Activated naive CD4-positive, alpha-beta T cell treated with anti-CD3 and anti-CD28 coated beads, Interleukin-2, amount 50 U/mL, for 24 hours (primary cell): Measurements from ENCODE around the gene GPC6.

Experiments
- H3K27ac Mint-ChIP-seq: one replicate; pipeline ENCODE4 v1.8.0; 2021; ENCODE audit warnings: mild to moderate bottlenecking, mixed read lengths
- H3K27me3 Mint-ChIP-seq: one replicate; pipeline ENCODE4 v1.8.0; 2021; ENCODE audit warnings: mixed read lengths
- H3K36me3 Mint-ChIP-seq: one replicate; pipeline ENCODE4 v1.8.0; 2021; ENCODE audit warnings: mixed read lengths
- H3K4me1 Mint-ChIP-seq: one replicate; pipeline ENCODE4 v1.8.0; 2021; ENCODE audit warnings: mixed read lengths
- H3K4me3 Mint-ChIP-seq: one replicate; pipeline ENCODE4 v1.8.0; 2021; ENCODE audit warnings: mild to moderate bottlenecking, mixed read lengths
- H3K9me3 Mint-ChIP-seq: one replicate; pipeline ENCODE4 v1.8.0; 2021; ENCODE audit warnings: mixed read lengths

The GPC6 gene

DNA sequence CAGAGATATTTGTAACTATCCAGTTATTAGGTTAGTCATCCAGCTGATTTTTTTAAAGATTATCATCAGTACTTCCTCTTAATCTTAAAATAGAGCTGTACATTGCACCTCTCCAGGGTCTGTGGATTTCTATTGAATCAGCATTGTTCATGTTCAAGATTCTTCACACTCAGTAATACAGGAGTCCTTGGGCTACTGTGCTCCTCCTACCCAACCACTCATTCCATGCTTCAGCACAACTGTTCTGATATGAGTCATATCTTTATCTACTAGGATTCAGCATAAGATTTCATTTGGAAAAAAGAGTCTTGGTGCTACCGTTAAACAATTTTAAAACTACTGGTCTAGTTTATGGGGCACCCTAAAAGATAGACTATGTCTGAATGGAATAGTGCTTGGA lies 895.1 kb downstream of the GPC6 start:
- no peaks in the 10 kb centered on the region for H3K36me3 Mint-ChIP-seq
- peaks cover 9% of the 10 kb centered on the region for H3K27me3 Mint-ChIP-seq
- H3K27ac Mint-ChIP-seq: no peak overlapping the region
- H3K4me3 Mint-ChIP-seq: no peak overlapping the region
- H3K9me3 Mint-ChIP-seq: no peaks in the 10 kb centered on the region
- no peaks in the 10 kb centered on the region for H3K4me1 Mint-ChIP-seq

DNA sequence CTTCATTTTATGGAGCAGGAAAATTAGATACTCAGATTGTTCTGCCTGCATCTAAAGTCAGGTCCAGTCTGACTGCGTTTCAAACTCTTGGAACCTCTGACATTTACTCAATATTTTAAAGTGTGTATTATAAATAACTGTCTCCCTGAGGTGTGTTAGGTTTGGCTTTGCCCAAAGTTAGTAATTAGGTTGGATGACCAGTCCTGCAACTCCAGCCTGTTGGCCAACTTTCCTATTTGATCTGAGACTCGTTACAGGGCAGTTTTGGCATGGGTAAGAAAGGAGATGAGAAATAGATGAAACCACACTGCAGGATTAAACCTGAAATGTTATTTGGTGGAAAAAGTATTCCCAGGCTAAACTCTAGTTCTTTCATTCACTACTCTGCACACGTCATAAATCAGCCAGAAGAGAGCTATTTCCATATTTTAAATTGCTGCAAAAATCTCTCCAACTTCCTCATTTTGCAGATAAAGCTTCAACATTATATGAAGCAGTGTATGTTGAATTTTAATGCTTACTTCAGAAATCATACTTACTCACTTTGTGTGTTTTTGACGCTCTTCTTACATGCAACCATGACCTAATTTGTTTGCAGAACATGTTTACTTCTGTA lies 895.8 kb downstream of the GPC6 start:
- Mint-ChIP-seq H3K9me3 (no peaks in the 10 kb centered on the region), H3K36me3 (no peaks in the 10 kb centered on the region), H3K27ac (no peak overlapping the region), H3K4me1 (no peaks in the 10 kb centered on the region), H3K27me3 (peaks cover 9% of the 10 kb centered on the region), H3K4me3 (no peak overlapping the region)

GRCh38 chr13:94123557-94123956 lies 897.0 kb downstream of the GPC6 start:
- no peak overlapping the region for H3K4me3 Mint-ChIP-seq
- no peak overlapping the region for H3K27ac Mint-ChIP-seq
- no peaks in the 10 kb centered on the region for H3K4me1 Mint-ChIP-seq
- H3K27me3 Mint-ChIP-seq: peaks cover 9% of the 10 kb centered on the region
- no peaks in the 10 kb centered on the region for H3K36me3 Mint-ChIP-seq
- no peaks in the 10 kb centered on the region for H3K9me3 Mint-ChIP-seq

GRCh38 chr13:94128430-94128829 lies 901.8 kb downstream of the GPC6 start:
- Mint-ChIP-seq H3K4me1 (no peaks in the 10 kb centered on the region), H3K27me3 (no peaks in the 10 kb centered on the region), H3K9me3 (no peaks in the 10 kb centered on the region), H3K36me3 (no peaks in the 10 kb centered on the region), H3K27ac (no peak overlapping the region), H3K4me3 (no peak overlapping the region)

- no peaks in the 10 kb centered on the region for H3K4me1 Mint-ChIP-seq
- no peak overlapping the region for H3K4me3 Mint-ChIP-seq
- no peaks in the 10 kb centered on the region for H3K9me3 Mint-ChIP-seq
- H3K36me3 Mint-ChIP-seq: no peaks in the 10 kb centered on the region
- no peak overlapping the region for H3K27ac Mint-ChIP-seq
- no peaks in the 10 kb centered on the region for H3K27me3 Mint-ChIP-seq
Measured at GRCh38 chr13:94129490-94129894, 902.9 kb downstream of the GPC6 start.

DNA sequence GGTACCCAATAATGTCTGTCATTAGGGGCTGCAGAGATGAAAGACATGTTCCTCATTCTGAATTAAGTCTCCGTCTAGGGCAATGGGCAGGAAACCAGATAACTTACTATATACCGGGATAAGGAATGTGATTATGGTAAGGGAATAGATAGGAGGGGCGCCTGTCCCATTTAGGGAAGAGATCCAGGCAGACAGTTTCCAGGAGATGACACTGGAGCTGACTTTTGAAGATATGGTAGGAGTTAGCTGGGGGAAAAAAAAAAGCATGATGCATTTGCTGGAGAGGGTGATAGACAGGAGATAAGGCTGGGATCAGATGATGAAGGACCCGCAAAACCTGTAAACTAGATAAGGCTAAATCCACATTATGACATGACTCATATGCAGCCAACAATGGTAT lies 912.2 kb downstream of the GPC6 start:
- Mint-ChIP-seq H3K4me3 (no peak overlapping the region), H3K4me1 (no peaks in the 10 kb centered on the region), H3K27me3 (no peaks in the 10 kb centered on the region), H3K27ac (no peak overlapping the region), H3K36me3 (no peaks in the 10 kb centered on the region), H3K9me3 (no peaks in the 10 kb centered on the region)

DNA sequence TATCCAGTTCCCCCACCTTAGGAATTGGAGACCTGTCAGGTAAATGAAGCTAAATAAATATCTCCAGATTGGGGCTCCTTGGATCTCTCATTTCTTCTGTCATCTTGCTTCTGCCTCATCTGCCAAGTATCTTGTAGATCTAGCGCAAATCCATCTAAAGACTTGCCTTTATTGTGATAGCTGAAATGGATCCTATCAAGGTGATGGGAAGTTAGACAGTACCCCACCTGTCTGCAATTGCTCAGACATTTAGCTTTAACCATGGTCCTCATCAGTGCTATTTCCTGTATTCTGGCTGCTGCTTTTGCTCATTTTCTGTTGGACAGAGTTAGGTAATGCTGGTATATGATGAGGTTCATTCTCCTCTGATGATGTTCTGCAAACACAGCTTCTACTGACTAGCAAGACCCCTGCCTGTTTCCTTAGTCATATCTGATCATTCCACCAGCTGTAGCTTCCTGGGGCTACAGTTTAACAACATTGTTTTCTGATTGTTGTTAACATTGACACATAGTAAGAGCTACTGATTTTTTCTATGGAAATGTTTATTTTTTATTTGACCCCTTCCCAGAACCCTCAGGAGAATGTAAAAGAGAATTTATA lies 912.9 kb downstream of the GPC6 start:
- no peaks in the 10 kb centered on the region for H3K4me1 Mint-ChIP-seq
- no peak overlapping the region for H3K27ac Mint-ChIP-seq
- no peaks in the 10 kb centered on the region for H3K9me3 Mint-ChIP-seq
- no peaks in the 10 kb centered on the region for H3K27me3 Mint-ChIP-seq
- no peaks in the 10 kb centered on the region for H3K36me3 Mint-ChIP-seq
- H3K4me3 Mint-ChIP-seq: no peak overlapping the region

- H3K27me3 Mint-ChIP-seq: no peaks in the 10 kb centered on the region
- no peaks in the 10 kb centered on the region for H3K9me3 Mint-ChIP-seq
- H3K4me1 Mint-ChIP-seq: no peaks in the 10 kb centered on the region
- H3K27ac Mint-ChIP-seq: no peak overlapping the region
- no peak overlapping the region for H3K4me3 Mint-ChIP-seq
- no peaks in the 10 kb centered on the region for H3K36me3 Mint-ChIP-seq
Measured at GRCh38 chr13:94140027-94140426, 913.4 kb downstream of the GPC6 start.

DNA sequence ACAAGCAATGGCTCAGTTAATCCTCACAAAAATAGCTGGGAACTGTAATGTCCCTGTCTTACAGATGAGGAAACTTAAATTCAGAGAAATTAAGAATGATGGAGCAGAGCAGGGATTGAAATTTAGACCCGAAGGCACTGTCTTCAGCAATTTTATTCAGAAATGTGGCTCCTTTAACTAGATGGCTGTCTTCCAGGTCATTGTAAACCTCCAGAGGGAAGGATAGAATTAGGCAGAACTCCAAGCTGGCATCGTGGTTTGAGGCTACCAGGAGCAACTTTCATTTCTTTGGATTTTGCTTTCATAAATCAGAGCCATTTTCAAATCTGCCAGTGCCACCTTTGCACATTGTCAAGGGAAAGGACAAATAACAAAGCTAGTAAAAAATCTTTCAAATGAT lies 913.9 kb downstream of the GPC6 start:
- no peaks in the 10 kb centered on the region for H3K4me1 Mint-ChIP-seq
- no peaks in the 10 kb centered on the region for H3K36me3 Mint-ChIP-seq
- no peak overlapping the region for H3K4me3 Mint-ChIP-seq
- no peaks in the 10 kb centered on the region for H3K27me3 Mint-ChIP-seq
- H3K27ac Mint-ChIP-seq: no peak overlapping the region
- H3K9me3 Mint-ChIP-seq: no peaks in the 10 kb centered on the region

GRCh38 chr13:94143624-94144350 lies 917.2 kb downstream of the GPC6 start:
- H3K9me3 Mint-ChIP-seq: no peaks in the 10 kb centered on the region
- no peak overlapping the region for H3K4me3 Mint-ChIP-seq
- no peaks in the 10 kb centered on the region for H3K27me3 Mint-ChIP-seq
- H3K27ac Mint-ChIP-seq: no peak overlapping the region
- no peaks in the 10 kb centered on the region for H3K4me1 Mint-ChIP-seq
- no peaks in the 10 kb centered on the region for H3K36me3 Mint-ChIP-seq

GRCh38 chr13:94145966-94146365 lies 919.4 kb downstream of the GPC6 start:
- Mint-ChIP-seq H3K27me3 (peaks cover 3% of the 10 kb centered on the region), H3K4me3 (no peak overlapping the region), H3K36me3 (no peaks in the 10 kb centered on the region), H3K27ac (no peak overlapping the region), H3K4me1 (no peaks in the 10 kb centered on the region), H3K9me3 (no peaks in the 10 kb centered on the region)

DNA sequence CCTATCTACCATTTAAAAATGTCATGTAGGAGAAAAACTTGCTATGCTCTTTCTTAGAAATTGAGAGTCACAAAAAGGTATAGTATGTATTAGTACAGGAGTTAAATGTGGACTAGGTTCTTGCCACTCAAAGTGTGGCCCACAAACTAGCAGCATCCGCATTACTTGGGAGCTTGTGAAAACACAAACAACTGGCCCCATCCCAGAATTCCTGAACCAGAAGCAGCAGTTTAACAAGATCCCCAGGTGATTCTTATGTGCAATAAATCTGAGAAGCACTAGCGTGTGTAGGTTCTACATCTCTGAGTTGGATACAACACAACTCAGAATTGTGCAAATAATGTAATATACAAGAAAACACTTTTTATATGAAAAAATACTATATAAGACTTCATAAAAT lies 927.0 kb downstream of the GPC6 start:
- Mint-ChIP-seq H3K4me3 (no peak overlapping the region), H3K4me1 (no peaks in the 10 kb centered on the region), H3K27me3 (peaks cover 7% of the 10 kb centered on the region), H3K9me3 (no peaks in the 10 kb centered on the region), H3K36me3 (no peaks in the 10 kb centered on the region), H3K27ac (no peak overlapping the region)

DNA sequence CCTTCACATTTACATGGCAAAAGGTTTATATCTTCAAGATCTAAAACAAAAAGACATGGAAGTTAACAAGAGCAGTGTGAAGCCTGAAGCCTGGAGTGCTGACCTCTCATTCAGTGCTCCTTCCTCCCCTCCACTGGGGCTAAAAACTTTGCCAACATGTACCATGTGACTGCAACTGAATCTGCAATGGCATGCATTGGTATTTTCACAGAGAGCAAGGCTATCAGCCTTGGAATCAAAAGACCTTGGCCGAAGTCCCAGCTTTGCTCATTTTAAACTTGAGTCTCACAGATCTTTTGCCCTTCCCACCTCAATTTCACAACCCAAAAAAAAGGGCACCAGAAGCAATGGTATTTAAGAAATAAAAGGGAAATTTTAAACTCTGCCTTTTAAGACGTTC lies 927.8 kb downstream of the GPC6 start:
- Mint-ChIP-seq H3K9me3 (no peaks in the 10 kb centered on the region), H3K27ac (no peak overlapping the region)

GRCh38 chr13:94157705-94158218 lies 931.2 kb downstream of the GPC6 start:
- Mint-ChIP-seq H3K4me1 (no peaks in the 10 kb centered on the region), H3K4me3 (no peak overlapping the region), H3K9me3 (no peaks in the 10 kb centered on the region), H3K36me3 (no peaks in the 10 kb centered on the region), H3K27ac (no peak overlapping the region), H3K27me3 (peaks cover 5% of the 10 kb centered on the region)

More for the DNA sequence above, 927.8 kb downstream of the GPC6 start:
- Mint-ChIP-seq H3K4me1 (no peaks in the 10 kb centered on the region), H3K4me3 (no peak overlapping the region), H3K36me3 (no peaks in the 10 kb centered on the region), H3K27me3 (peaks cover 7% of the 10 kb centered on the region)

DNA sequence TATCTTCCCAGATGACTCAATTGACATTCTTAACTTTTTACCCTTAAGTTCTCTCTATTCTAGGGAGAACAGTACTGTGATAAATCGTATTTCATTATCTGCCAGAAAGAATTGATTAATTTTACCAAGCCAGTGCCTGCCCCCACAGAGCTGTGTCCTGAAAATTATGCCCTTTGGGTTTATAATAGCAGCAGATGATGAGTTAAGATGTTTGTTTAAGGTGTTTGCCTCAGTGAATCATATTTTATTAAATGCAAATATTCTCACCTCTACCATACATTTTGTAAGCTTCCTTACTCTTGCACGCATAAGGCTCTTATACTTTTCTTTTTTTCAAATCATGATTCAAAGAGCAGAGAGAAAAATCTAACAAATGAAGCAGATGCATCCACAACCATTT lies 934.3 kb downstream of the GPC6 start:
- H3K9me3 Mint-ChIP-seq: no peaks in the 10 kb centered on the region

DNA sequence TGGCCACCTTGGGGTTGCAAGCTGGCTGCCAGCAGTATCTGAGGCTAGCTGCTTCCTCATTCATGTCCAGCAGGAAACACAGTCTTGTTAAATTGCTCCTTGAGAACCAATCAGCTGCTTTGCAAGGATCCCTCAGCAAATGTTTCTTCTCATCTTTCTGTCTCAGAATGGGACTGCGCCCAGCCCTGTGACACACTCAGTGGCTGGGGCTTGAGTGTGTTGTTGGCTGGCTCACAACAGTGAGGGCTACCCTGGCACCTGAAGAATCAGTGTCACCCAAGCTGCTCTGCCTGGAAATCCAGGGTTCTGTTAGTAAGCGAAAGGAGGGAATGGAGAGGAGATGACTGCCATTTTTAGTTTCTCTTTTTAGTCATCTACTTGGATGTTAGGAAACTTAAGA lies 935.7 kb downstream of the GPC6 start:
- Mint-ChIP-seq H3K9me3 (no peaks in the 10 kb centered on the region), H3K27ac (no peak overlapping the region), H3K27me3 (peaks cover 3% of the 10 kb centered on the region), H3K4me3 (no peak overlapping the region), H3K4me1 (no peaks in the 10 kb centered on the region), H3K36me3 (no peaks in the 10 kb centered on the region)

More for the DNA sequence above, 934.3 kb downstream of the GPC6 start:
- Mint-ChIP-seq H3K27ac (no peak overlapping the region), H3K27me3 (peaks cover 3% of the 10 kb centered on the region), H3K4me3 (no peak overlapping the region), H3K4me1 (no peaks in the 10 kb centered on the region), H3K36me3 (no peaks in the 10 kb centered on the region)
